H1 (cell line): ENCODE results near the gene IL31RA.

Experiments used
- EP300 ChIP-seq, 2 experiments: IDR thresholded peaks; 1 replicate in 1 of 2; 2 replicates in 1 of 2; pipeline ENCODE4 v1.6.1; 2011 to 2012; ENCODE audit warnings: low read depth in 2 of 2, low read length in 2 of 2, mild to moderate bottlenecking in 2 of 2, borderline replicate concordance in 1 of 2, inconsistent platforms in 1 of 2, moderate library complexity in 1 of 2
- JUN ChIP-seq: IDR thresholded peaks from 2 replicates; pipeline ENCODE4 v1.6.1; 2011; ENCODE audit warnings: low read depth, mild to moderate bottlenecking, improper control_type of control experiment, low read length
- RAD21 ChIP-seq, 2 experiments: IDR thresholded peaks in 1 of 2; conservative IDR thresholded peaks in 1 of 2; 2 replicates each; pipeline ENCODE4 v1.6.1; 2011; ENCODE audit warnings: low read depth in 2 of 2, low read length in 2 of 2, improper control_type of control experiment in 1 of 2, inconsistent platforms in 1 of 2, mild to moderate bottlenecking in 1 of 2, moderate library complexity in 1 of 2
- SRF ChIP-seq: IDR thresholded peaks from 2 replicates; pipeline ENCODE4 v1.6.1; 2011; ENCODE audit warnings: mild to moderate bottlenecking, low read depth, low read length, moderate library complexity
- TF ChIP-seq, protein P1 (sequence below), 3 experiments: IDR thresholded peaks; 1 replicate in 2 of 3; 2 replicates in 1 of 3; pipeline versions ENCODE4 v1.5.1 to v1.6.1; 2011; ENCODE audit warnings: low read length in 3 of 3, mild to moderate bottlenecking in 3 of 3, inconsistent platforms in 2 of 3, low read depth in 1 of 3, moderate library complexity in 1 of 3; ENCODE audit not compliant: insufficient read depth in 1 of 3; ENCODE audit errors: control extremely low read depth in 1 of 3
- TF ChIP-seq, protein P2 (sequence below): IDR thresholded peaks from 2 replicates; pipeline ENCODE4 v1.6.1; 2012; ENCODE audit warnings: low read length, inconsistent platforms

DNA sequence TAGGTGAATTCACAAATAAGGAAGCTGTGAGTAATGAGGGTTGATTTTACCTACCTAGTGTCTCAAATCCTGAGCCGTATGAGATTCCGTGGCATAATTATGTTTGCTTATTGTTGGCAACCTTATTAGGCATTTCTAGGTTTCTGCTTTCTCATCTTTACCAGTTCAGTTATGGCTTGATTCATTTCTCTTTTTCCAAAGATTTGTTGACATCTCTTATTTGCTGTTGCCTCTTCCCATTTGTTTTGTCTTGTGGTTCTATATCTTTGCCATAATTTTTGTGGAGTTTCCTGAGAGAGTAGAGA, 470 bp downstream of the IL31RA start:
- TF ChIP-seq JUN, result no peak
- TF ChIP-seq, protein P1, sequence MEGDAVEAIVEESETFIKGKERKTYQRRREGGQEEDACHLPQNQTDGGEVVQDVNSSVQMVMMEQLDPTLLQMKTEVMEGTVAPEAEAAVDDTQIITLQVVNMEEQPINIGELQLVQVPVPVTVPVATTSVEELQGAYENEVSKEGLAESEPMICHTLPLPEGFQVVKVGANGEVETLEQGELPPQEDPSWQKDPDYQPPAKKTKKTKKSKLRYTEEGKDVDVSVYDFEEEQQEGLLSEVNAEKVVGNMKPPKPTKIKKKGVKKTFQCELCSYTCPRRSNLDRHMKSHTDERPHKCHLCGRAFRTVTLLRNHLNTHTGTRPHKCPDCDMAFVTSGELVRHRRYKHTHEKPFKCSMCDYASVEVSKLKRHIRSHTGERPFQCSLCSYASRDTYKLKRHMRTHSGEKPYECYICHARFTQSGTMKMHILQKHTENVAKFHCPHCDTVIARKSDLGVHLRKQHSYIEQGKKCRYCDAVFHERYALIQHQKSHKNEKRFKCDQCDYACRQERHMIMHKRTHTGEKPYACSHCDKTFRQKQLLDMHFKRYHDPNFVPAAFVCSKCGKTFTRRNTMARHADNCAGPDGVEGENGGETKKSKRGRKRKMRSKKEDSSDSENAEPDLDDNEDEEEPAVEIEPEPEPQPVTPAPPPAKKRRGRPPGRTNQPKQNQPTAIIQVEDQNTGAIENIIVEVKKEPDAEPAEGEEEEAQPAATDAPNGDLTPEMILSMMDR (IDR thresholded peaks at IDR 0.05; ENCODE audit: control extremely low read depth in 1 of 3, insufficient read depth in 1 of 3, low read depth in 1 of 3, low read length in 3 of 3), result no peak
- TF ChIP-seq RAD21 (IDR thresholded peaks at IDR 0.05 in 1 of 2, conservative IDR thresholded peaks at IDR 0.05 in 1 of 2; ENCODE audit: low read depth in 2 of 2, low read length in 2 of 2), result no peak
- TF ChIP-seq, protein P2, sequence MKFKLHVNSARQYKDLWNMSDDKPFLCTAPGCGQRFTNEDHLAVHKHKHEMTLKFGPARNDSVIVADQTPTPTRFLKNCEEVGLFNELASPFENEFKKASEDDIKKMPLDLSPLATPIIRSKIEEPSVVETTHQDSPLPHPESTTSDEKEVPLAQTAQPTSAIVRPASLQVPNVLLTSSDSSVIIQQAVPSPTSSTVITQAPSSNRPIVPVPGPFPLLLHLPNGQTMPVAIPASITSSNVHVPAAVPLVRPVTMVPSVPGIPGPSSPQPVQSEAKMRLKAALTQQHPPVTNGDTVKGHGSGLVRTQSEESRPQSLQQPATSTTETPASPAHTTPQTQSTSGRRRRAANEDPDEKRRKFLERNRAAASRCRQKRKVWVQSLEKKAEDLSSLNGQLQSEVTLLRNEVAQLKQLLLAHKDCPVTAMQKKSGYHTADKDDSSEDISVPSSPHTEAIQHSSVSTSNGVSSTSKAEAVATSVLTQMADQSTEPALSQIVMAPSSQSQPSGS, result no peak
- TF ChIP-seq SRF, result no peak
- no peak for TF ChIP-seq EP300 (IDR thresholded peaks at IDR 0.05; ENCODE audit: borderline replicate concordance in 1 of 2, low read depth in 2 of 2, low read length in 2 of 2)
